Stimulated activated CD8-positive, alpha-beta memory T cell treated with anti-CD3 and anti-CD28 coated beads, Interleukin-12 subunit alpha, Interleukin-12 subunit beta, amount 100 ng/mL, for 4 hours (primary cell): ENCODE measurements around the gene MVD.

ENCODE experiments used
- DNase-seq: peaks from one replicate; pipeline ENCODE4 v3.0.0-alpha.2; 2020; ENCODE audit warnings: low read depth

Gene MVD

GRCh38 chr16:88640039-88640495, 22.8 kb downstream of the MVD start:
- DNase-seq, result no peak

DNA sequence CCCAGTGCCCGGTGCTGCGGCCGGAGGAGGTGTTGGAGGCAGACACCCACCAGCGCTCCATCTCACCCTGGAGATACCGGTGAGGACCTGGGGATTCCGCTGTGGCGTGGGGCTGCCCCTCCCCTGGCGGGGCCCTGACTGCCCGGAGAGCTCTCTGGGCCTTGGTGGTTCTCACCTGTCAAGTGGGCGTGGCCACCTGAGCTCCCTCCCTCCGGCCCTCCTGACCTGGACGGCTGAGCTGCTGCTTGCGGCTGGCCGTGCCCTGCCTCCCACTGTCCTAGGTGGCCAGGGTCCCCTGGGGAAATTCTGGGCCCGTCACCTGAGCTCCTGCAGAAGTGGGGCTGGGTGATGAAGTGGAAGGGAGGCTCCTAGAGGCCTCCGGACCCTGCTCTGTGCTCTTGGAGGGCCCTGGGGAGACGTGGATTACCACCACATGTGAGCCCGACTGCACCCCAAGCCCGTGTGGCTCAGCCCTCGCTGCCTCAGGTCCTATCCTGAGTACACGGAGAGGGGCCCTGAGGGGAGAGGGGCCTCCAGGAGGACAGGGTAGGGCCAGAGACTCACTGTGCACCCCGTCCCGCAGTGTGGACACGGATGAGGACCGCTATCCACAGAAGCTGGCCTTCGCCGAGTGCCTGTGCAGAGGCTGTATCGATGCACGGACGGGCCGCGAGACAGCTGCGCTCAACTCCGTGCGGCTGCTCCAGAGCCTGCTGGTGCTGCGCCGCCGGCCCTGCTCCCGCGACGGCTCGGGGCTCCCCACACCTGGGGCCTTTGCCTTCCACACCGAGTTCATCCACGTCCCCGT, 23.5 kb downstream of the MVD start:
- no peak for DNase-seq

DNA sequence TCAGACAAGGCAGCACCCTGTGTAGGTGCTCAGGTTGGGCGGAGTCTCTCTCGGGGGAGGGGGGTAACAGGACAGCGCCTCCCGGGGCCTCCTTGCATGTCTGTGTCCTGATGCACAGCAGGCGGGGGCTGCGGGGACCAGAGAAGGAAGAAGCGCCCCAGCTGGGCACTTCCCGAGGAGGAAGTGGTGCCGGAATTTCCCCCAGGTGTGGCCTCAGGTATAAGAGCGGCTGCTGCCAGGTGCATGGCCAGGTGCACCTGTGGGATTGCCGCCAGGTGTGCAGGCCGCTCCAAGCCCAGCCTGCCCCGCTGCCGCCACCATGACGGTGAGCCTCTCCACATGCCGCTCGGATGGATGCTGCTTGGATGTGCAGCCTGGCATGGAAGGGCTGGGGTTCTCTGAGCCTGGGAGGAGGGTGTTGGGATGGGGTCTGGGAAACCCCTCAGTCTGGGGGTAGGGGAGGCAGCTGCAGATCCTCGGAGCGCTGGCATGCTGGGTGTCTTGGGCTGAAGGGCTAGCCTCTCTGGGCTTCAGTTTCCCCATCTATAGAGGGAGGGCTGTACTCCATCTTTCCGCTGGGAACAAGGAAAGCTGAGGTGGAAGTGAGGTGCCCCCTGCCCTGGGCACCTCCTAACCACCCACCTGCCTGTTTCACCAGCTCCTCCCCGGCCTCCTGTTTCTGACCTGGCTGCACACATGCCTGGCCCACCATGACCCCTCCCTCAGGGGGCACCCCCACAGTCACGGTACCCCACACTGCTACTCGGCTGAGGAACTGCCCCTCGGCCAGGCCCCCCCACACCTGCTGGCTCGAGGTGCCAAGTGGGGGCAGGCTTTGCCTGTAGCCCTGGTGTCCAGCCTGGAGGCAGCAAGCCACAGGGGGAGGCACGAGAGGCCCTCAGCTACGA, 24.3 kb downstream of the MVD start, which contains the start of gene IL17C:
IL17C (plus strand) TSS at position 250 of the 908 bp plus-strand sequence; CDS start at position 320, 70 bp downstream.
- no peak for DNase-seq

- no peak for DNase-seq
Measured at GRCh38 chr16:88636488-88637265, 26.2 kb downstream of the MVD start.

DNA sequence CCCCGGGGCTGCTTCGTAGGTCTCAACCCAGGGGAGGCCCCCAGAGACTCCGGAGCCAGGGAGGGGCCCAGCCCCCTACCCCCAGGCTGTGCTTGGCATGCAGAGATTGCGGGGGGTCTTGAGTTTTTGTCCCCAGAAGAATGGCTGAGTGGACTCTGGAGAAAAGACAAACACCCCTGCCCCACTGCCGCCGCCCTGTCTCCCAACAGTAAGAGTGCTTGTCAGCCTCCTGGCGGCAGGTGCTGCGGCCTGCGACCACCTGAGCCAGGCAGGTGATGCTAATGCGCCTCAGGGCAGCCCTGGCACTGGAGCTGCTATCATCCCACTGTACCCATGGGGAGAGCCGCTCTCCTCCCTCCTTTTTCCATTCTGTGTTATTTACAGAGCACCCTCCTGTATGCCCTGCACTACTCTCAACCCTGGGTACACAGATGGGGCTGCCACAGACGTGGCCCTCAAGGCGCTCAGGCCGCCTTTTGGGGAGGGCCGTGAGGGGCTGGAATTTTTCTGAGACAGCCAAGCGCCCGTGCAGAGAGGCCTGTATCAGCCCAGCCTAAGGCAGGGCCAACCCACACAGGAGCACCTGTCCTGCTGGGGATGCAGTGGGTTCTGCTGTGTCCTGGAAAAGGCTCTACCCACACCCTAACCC, 27.1 kb downstream of the MVD start:
- no peak for DNase-seq

DNA sequence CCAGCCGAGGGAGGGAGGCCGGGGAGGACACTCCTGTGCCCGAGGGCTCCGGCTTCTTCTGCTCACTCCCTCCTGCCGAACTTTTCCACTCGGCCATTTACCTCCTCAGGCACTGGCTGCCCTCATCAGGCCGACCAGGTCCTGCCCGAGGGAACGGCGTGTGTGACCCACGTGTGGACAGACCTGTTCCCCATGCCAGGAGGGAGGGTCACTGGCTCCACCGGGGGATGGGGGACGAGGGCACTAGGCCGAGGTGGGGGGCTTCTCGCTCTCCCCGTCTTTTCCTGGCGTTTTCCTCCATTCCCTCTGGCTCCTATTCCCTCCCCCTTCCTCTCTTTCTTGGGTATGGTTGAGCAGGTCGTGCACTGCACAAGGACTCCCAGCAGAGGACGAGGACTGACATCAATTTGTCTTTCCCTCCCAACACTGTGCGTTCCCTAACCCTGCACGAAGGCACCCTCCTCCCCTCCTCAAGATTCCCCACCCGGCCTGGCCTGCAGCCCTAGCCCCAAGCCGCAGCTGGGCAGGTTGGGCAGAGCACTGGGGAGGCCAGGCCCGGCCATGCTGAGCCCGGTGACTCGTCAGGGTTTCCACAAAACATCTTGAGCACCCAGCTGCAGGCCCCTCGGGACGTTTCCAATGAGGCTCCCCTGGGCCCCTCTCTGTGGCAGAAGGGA, 27.8 kb downstream of the MVD start:
- DNase-seq, result no peak

GRCh38 chr16:88634141-88634993, 28.5 kb downstream of the MVD start:
- peak; percentile 51 for DNase-seq

DNA sequence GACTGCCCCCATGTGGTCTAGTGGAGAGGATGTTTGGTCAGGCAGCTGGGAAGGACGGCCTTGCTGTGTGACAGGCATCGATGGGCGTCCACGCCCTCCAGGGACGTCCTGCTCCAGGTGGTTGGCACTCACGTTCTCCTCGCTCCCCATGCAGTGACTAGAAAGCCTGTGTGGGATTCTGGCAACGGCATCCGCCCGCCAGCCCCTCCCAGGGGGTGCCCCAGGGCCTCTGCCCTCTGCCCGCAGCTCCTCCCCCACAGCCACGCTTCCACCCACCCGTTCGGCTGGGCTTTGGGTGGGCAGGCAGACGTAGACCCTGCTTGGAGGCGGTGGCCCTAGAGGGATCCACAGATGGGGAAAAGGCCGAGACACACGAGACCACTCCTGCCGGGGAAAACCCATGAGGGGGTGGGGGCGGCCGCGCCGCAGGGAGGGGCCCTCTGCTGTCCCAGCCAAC, 29.2 kb downstream of the MVD start:
- peak; percentile 66 for DNase-seq

- no peak for DNase-seq
Measured at GRCh38 chr16:88632587-88632930, 30.3 kb downstream of the MVD start.

GRCh38 chr16:88631920-88632586, 30.8 kb downstream of the MVD start:
- DNase-seq, result no peak

DNA sequence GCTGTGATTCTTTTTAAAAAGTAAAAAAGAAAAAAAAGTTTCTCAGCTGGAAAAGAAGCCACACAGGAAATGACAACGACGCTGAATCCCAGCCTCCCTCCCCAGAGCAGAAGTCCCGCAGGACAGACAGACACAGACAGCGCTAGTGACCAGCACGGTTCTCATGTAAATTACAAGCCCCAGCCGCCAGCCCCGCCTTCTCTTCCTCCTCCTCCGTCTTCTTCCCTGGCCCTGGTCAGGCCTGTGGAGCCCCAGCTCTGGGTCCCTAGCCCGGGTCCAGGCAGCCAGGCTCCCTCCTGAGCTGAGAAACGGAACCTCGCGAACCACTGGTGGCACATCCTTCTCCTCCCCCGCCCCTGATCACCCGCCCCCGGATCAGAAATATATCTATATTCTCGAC, 31.5 kb downstream of the MVD start:
- DNase-seq, result no peak

- DNase-seq, result no peak
Measured at GRCh38 chr16:88630941-88631340, 31.9 kb downstream of the MVD start.

DNA sequence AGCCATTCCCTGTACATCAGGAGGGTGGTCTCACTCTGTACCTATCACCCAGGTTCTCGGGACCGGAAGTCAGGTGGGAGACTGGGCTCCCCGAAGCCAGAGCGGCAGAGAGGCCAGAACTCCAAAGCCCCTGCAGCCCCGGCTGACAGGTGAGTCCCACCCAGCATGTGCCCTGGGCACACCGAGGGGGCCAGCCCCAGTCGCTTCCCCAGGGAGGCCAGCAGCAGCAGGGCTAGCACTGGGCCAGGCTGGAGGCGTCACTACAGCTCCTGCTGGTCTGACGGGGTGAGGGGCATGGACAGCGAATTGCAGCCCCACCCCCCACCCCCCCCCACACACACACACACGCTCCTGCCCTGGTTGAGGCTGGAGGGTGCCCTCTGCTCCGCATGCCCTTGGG, 32.5 kb downstream of the MVD start:
- DNase-seq, result no peak

DNA sequence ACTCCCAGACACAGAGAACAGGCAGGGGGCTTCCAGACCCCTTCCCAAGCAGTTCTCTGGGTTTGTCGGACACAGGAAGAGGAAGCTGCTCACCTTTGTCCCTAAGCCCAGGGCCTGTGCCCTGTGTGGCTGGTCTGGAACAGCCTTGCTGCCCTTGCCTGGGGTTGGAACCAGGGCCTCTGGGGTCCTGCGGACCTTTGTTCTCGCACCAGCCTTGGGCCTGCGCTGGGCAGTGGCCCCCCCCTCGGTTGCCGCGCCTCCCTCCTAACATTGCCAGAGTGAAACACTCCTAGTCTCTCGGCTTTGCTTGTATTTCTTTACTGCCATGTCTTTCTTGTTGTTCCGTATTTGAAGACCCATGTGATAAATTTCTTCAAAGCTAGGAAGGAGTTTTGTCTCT, 33.1 kb downstream of the MVD start:
- no peak for DNase-seq

GRCh38 chr16:88628512-88628974, 34.3 kb downstream of the MVD start:
- DNase-seq, result no peak

DNA sequence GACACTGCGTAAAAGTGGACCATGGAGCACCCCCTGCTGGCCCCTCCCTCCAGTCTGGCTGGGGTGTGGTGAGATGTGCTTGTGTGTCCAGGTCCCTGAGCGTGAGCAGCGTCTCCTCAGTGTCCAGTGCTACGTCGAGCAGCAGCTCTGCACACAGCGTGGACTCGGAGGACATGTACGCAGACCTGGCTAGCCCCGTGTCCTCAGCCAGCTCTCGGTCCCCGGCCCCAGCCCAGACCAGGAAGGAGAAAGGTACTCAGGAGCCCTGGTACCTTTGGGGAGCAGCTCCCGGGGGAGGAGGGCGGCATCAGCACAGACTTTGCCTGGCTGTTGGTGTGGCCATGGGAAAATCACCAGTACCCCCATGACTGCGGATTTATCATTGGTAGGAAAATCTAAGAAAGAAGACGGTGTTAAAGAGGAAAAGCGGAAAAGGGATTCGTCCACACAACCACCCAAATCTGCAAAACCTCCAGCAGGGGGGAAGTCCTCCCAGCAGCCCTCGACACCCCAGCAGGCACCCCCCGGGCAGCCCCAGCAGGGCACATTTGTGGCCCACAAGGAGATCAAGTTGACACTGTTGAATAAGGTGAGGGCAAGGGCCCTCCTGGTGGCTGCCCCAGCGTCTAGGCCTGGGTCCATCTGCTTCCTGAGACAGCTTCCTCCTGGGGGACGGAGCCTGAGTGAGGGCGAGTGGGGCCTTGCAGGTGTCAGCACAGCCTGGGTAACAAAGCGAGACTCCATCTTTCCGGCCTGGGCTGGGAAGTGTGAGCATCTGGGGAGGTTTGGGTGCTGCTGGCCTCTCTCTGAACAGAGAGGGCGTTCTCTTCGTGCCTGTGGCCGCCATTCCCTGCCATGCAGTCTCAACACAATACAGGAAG, 35.1 kb downstream of the MVD start:
- DNase-seq, result no peak

GRCh38 chr16:88626646-88627045, 36.2 kb downstream of the MVD start:
- DNase-seq, result no peak

- DNase-seq, result no peak
Measured at GRCh38 chr16:88624977-88625576, 37.8 kb downstream of the MVD start.
